Adrenal gland (tissue), 5 donors: ENCODE data around the gene FYCO1.

Experiments used
- CTCF ChIP-seq, 6 experiments: fragments of 450-650 bp in 4 of 6; fragments of 200-600 bp in 2 of 6; sonication (generic) in 1 of 6; IDR thresholded peaks; 1 replicate in 5 of 6; 2 replicates in 1 of 6; pipeline versions ENCODE4 v1.5.1 to v1.8.0; 2016 to 2021; ENCODE audit warnings: antibody characterized with exemption in 6 of 6, mild to moderate bottlenecking in 2 of 6, moderate library complexity in 1 of 6
- POLR2A ChIP-seq, 2 donors: fragments of 450-650 bp; IDR thresholded peaks; one replicate each; pipeline ENCODE4 v1.6.1; 2017; ENCODE audit warnings: antibody characterized with exemption in 2 of 2, mild to moderate bottlenecking in 2 of 2, moderate library complexity in 1 of 2
- donor health status: DM: no; HTN: no; CAD: no.

- TF ChIP-seq CTCF (IDR thresholded peaks at IDR 0.05) = no peak
- TF ChIP-seq POLR2A (IDR thresholded peaks at IDR 0.05) = no peak
Measured at GRCh38 chr3:45966950-45967640, 28.5 kb downstream of the FYCO1 start.
